Body of pancreas (tissue), 4 donors: Measurements from ENCODE around the gene TAF3.

Experiments
- POLR2A ChIP-seq, 3 donors: fragments of 450-650 bp; IDR thresholded peaks; one replicate each; pipeline ENCODE4 v1.6.1; 2016; ENCODE audit warnings: antibody characterized with exemption in 3 of 3, mild to moderate bottlenecking in 2 of 3
- TF ChIP-seq, protein P1 (sequence below), 7 experiments: fragments of 450-650 bp in 4 of 7; fragments of 200-600 bp in 3 of 7; sonication (generic) in 3 of 7; IDR thresholded peaks; one replicate each; pipeline ENCODE4 v1.5.1; 2016 to 2019; ENCODE audit warnings: antibody characterized with exemption in 7 of 7

GRCh38 chr10:8004469-8005000 lies 186.2 kb downstream of the TAF3 start:
- TF ChIP-seq, protein P1, sequence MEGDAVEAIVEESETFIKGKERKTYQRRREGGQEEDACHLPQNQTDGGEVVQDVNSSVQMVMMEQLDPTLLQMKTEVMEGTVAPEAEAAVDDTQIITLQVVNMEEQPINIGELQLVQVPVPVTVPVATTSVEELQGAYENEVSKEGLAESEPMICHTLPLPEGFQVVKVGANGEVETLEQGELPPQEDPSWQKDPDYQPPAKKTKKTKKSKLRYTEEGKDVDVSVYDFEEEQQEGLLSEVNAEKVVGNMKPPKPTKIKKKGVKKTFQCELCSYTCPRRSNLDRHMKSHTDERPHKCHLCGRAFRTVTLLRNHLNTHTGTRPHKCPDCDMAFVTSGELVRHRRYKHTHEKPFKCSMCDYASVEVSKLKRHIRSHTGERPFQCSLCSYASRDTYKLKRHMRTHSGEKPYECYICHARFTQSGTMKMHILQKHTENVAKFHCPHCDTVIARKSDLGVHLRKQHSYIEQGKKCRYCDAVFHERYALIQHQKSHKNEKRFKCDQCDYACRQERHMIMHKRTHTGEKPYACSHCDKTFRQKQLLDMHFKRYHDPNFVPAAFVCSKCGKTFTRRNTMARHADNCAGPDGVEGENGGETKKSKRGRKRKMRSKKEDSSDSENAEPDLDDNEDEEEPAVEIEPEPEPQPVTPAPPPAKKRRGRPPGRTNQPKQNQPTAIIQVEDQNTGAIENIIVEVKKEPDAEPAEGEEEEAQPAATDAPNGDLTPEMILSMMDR (IDR thresholded peaks at IDR 0.05): no peak
- TF ChIP-seq POLR2A (IDR thresholded peaks at IDR 0.05): no peak
